Fibroblast of lung (primary cell): ENCODE measurements around the gene TMED7. TPM values are rescaled to one million over a fixed set of nuclear protein-coding genes. Genes with fewer than 3 reads are reported as not detected.
A peak's percentile ranks its signal among the peaks of the same experiment; 100 is the strongest.

ENCODE experiments used
- DNase-seq, 2 donors: peaks; one replicate each; pipeline versions ENCODE4 v3.0.0 to v3.0.0-alpha.2; 2010; ENCODE audit warnings: low read depth in 2 of 2
- H2AFZ ChIP-seq: 2 replicates; pipeline ENCODE4 v1.5.1; 2012; ENCODE audit warnings: low read length, control low read depth, inconsistent platforms
- H3K27ac ChIP-seq: 2 replicates; pipeline ENCODE4 v1.5.1; 2011; ENCODE audit warnings: low read length, control low read depth; ENCODE audit not compliant: insufficient read depth
- H3K27me3 ChIP-seq: 2 replicates; pipeline ENCODE4 v1.5.1; 2011; ENCODE audit warnings: mild to moderate bottlenecking, low read length; ENCODE audit not compliant: control insufficient read depth, insufficient read depth
- H3K36me3 ChIP-seq: 2 replicates; pipeline ENCODE4 v1.5.1; 2011; ENCODE audit warnings: low read length; ENCODE audit not compliant: control insufficient read depth, insufficient read depth
- H3K4me1 ChIP-seq: 2 replicates; pipeline ENCODE4 v1.5.1; 2011; ENCODE audit warnings: low read length; ENCODE audit not compliant: control insufficient read depth, insufficient read depth; ENCODE audit errors: extremely low read depth
- H3K4me2 ChIP-seq: 2 replicates; pipeline ENCODE4 v1.5.1; 2011; ENCODE audit warnings: low read length, control low read depth; ENCODE audit not compliant: insufficient read depth; ENCODE audit errors: extremely low read depth
- H3K4me3 ChIP-seq, 4 experiments: fragments of 200-600 bp in 1 of 4; sonication (generic) in 1 of 4; replicated peaks in 1 of 4; 2 replicates each; pipeline ENCODE4 v1.5.1; 2011 to 2016; ENCODE audit warnings: low read length in 4 of 4, low read depth in 3 of 4, mild to moderate bottlenecking in 3 of 4, control low read depth in 2 of 4, inconsistent platforms in 1 of 4, mixed read lengths in 1 of 4; ENCODE audit not compliant: insufficient read depth in 1 of 4; ENCODE audit errors: control extremely low read depth in 1 of 4
- H3K79me2 ChIP-seq: 2 replicates; pipeline ENCODE4 v1.5.1; 2012; ENCODE audit warnings: mild to moderate bottlenecking, low read length, inconsistent platforms; ENCODE audit not compliant: control insufficient read depth, insufficient read depth
- H3K9ac ChIP-seq: 2 replicates; pipeline ENCODE4 v1.5.1; 2011; ENCODE audit warnings: mild to moderate bottlenecking, low read length, control low read depth; ENCODE audit not compliant: insufficient read depth
- H3K9me3 ChIP-seq: 2 replicates; pipeline ENCODE4 v1.5.1; 2012; ENCODE audit warnings: low read depth, low read length; ENCODE audit not compliant: control insufficient read depth, insufficient read depth
- H4K20me1 ChIP-seq: 2 replicates; pipeline ENCODE4 v1.5.1; 2011; ENCODE audit warnings: low read length; ENCODE audit not compliant: control insufficient read depth, insufficient read depth; ENCODE audit errors: extremely low read depth
- EZH2 ChIP-seq: IDR thresholded peaks from 2 replicates; pipeline ENCODE4 v1.5.1; 2012; ENCODE audit warnings: low read length, control low read depth, mild to moderate bottlenecking; ENCODE audit errors: missing control alignments
- polyA plus RNA-seq, 2 donors: library from polyadenylated mRNA; depleted of rRNA in 1 of 2; stranded (reverse) in 1 of 2; unstranded in 1 of 2; fragments of >200 nt; gene quantifications; 2 replicates each; pipeline ENCODE4 v1.2.1, GENCODE V29; 2011 to 2012; ENCODE audit warnings: missing spikeins in 1 of 2
- total RNA-seq: library from RNA; depleted of rRNA; stranded (reverse); fragments of >200 nt; gene quantifications from 2 replicates; pipeline ENCODE4 v1.2.1, GENCODE V29; 2014
- TF ChIP-seq, protein P1 (sequence below), 2 donors: IDR thresholded peaks in 1 of 2; conservative IDR thresholded peaks in 1 of 2; 1 replicate in 1 of 2; 2 replicates in 1 of 2; pipeline ENCODE4 v1.5.1; 2011 to 2012; ENCODE audit warnings: low read length in 2 of 2, control low read depth in 1 of 2, inconsistent platforms in 1 of 2, low read depth in 1 of 2, mild to moderate bottlenecking in 1 of 2

Gene TMED7
- total and polyA plus RNA-seq, 2 donors (not counting 1 experiment from before 2014, with no cell fraction given) = 104 to 154 TPM

DNA sequence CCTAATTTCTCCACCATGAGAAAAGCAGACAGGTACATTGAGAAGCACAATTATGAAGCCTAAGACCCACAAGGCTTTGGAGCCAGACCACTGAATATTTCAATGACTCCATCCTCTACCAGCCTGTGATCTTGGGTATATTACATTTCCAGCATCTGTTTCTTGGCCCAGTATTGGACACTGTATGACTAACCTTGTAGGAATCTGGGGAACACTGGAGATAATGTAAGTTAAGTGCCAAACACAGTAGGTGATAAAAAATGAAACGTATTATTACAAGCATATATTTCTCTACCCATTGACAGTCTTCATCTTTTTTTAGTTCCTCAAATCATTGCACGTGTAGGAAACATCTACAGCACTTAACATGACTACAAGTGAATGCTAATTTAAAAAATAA, 52.7 kb downstream of the TMED7 start:
- no peaks in the 10 kb centered on the region for H4K20me1 ChIP-seq
- no peak for TF ChIP-seq EZH2
- TF ChIP-seq, protein P1, sequence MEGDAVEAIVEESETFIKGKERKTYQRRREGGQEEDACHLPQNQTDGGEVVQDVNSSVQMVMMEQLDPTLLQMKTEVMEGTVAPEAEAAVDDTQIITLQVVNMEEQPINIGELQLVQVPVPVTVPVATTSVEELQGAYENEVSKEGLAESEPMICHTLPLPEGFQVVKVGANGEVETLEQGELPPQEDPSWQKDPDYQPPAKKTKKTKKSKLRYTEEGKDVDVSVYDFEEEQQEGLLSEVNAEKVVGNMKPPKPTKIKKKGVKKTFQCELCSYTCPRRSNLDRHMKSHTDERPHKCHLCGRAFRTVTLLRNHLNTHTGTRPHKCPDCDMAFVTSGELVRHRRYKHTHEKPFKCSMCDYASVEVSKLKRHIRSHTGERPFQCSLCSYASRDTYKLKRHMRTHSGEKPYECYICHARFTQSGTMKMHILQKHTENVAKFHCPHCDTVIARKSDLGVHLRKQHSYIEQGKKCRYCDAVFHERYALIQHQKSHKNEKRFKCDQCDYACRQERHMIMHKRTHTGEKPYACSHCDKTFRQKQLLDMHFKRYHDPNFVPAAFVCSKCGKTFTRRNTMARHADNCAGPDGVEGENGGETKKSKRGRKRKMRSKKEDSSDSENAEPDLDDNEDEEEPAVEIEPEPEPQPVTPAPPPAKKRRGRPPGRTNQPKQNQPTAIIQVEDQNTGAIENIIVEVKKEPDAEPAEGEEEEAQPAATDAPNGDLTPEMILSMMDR (conservative IDR thresholded peaks at IDR 0.05 in 1 of 2, IDR thresholded peaks at IDR 0.05 in 1 of 2; ENCODE audit: low read depth in 1 of 2, low read length in 2 of 2) = no peak
- no peak overlapping the region for H3K9ac ChIP-seq
- no peaks in the 10 kb centered on the region for H3K36me3 ChIP-seq
- no peak overlapping the region for H3K4me2 ChIP-seq
- peaks cover 14% of the 10 kb centered on the region for H3K4me1 ChIP-seq
- no peak overlapping the region for H3K27ac ChIP-seq
- no peaks in the 10 kb centered on the region for H3K27me3 ChIP-seq
- H3K4me3 ChIP-seq = no peak overlapping the region
- H3K9me3 ChIP-seq = no peaks in the 10 kb centered on the region
- H2AFZ ChIP-seq = no peak overlapping the region
- DNase-seq = peak; percentile 59 to 78
- H3K79me2 ChIP-seq = no peaks in the 10 kb centered on the region

GRCh38 chr5:115571441-115571878, 54.4 kb downstream of the TMED7 start:
- no peak overlapping the region for H3K4me3 ChIP-seq
- no peak for TF ChIP-seq EZH2
- TF ChIP-seq, protein P1 (conservative IDR thresholded peaks at IDR 0.05 in 1 of 2, IDR thresholded peaks at IDR 0.05 in 1 of 2; ENCODE audit: low read depth in 1 of 2, low read length in 2 of 2) = no peak
- H3K27ac ChIP-seq = no peak overlapping the region
- H3K9ac ChIP-seq = no peak overlapping the region
- no peak overlapping the region for H2AFZ ChIP-seq
- no peaks in the 10 kb centered on the region for H3K79me2 ChIP-seq
- no peak overlapping the region for H3K4me2 ChIP-seq
- DNase-seq = no peak
- no peaks in the 10 kb centered on the region for H3K9me3 ChIP-seq
- no peaks in the 10 kb centered on the region for H4K20me1 ChIP-seq
- H3K27me3 ChIP-seq = no peaks in the 10 kb centered on the region
- no peaks in the 10 kb centered on the region for H3K36me3 ChIP-seq
- peaks cover 14% of the 10 kb centered on the region for H3K4me1 ChIP-seq

- no peak for TF ChIP-seq EZH2
- TF ChIP-seq, protein P1 (conservative IDR thresholded peaks at IDR 0.05 in 1 of 2, IDR thresholded peaks at IDR 0.05 in 1 of 2; ENCODE audit: low read depth in 1 of 2, low read length in 2 of 2) = no peak
- no peaks in the 10 kb centered on the region for H3K36me3 ChIP-seq
- no peaks in the 10 kb centered on the region for H3K79me2 ChIP-seq
- H3K9me3 ChIP-seq = no peaks in the 10 kb centered on the region
- H3K9ac ChIP-seq = no peak overlapping the region
- no peaks in the 10 kb centered on the region for H4K20me1 ChIP-seq
- no peaks in the 10 kb centered on the region for H3K27me3 ChIP-seq
- H3K4me1 ChIP-seq = peaks cover 4% of the 10 kb centered on the region
- H3K4me2 ChIP-seq = no peak overlapping the region
- H2AFZ ChIP-seq = no peak overlapping the region
- DNase-seq = no peak
- H3K4me3 ChIP-seq = no peak overlapping the region
- H3K27ac ChIP-seq = no peak overlapping the region
These were observed 57.2 kb downstream of the TMED7 start for GRCh38 chr5:115568668-115569067.
